ENCODE results near the gene USP38.

The USP38 gene

DNA sequence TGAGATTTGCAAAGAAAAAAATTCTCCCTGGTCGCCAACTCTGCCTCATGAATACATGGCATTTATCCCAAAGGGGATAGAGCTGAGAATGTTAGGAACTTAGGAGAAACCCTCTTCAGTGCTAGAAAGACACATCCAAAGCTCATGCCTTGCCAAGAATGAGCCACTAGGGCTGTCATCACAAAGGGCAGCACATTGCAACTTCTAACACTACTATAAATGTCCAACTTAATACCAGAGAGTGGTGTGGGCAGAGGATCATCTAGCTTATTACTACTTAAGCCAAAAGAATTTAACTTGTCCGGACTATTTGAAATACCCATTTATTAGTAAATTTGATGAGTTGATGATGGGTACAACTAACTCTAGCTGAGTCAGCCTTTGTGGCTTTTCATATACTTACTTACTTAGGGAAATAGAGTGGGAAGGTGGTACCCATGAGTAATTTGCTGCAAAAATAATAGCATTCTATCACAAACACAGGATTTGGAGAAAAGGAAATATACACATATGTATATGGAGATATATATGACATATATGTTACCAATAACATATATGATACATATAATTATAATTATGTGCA lies 85.6 kb downstream of the USP38 start:
- DNase-seq: no peak

Measured in NCI-H1930 (cell line).